MM.1S (cell line): ENCODE data around the gene GID4.

ENCODE experiments used
- DNase-seq: peaks from one replicate; pipeline ENCODE4 v3.0.0-alpha.2; 2015
- H2AFZ ChIP-seq: fragments of 300-600 bp; sonication (generic); 2 replicates; pipeline ENCODE4 v1.6.0; 2016; ENCODE audit warnings: antibody characterized with exemption, low read length
- H3F3A ChIP-seq: fragments of 300-600 bp; sonication (generic); 2 replicates; pipeline ENCODE4 v1.6.1; 2016; ENCODE audit warnings: mild to moderate bottlenecking, antibody characterized with exemption, low read length, moderate library complexity, mixed read lengths; ENCODE audit not compliant: insufficient read depth
- H3K27ac ChIP-seq: fragments of 300-600 bp; sonication (generic); 2 replicates; pipeline ENCODE4 v1.5.1; 2016; ENCODE audit warnings: mild to moderate bottlenecking, low read length
- H3K27me3 ChIP-seq: fragments of 300-600 bp; sonication (generic); replicated peaks from 2 replicates; pipeline ENCODE4 v1.6.0; 2016; ENCODE audit warnings: low read length; ENCODE audit not compliant: insufficient read depth
- H3K36me3 ChIP-seq: fragments of 300-600 bp; sonication (generic); replicated peaks from 2 replicates; pipeline ENCODE4 v1.6.1; 2016; ENCODE audit warnings: mild to moderate bottlenecking, low read length, mixed read lengths; ENCODE audit not compliant: insufficient read depth
- H3K4me1 ChIP-seq: fragments of 300-600 bp; sonication (generic); 2 replicates; pipeline ENCODE4 v1.6.1; 2016; ENCODE audit warnings: low read length, mixed read lengths
- H3K4me2 ChIP-seq: fragments of 300-600 bp; sonication (generic); 2 replicates; pipeline ENCODE4 v1.6.0; 2016; ENCODE audit warnings: low read depth, low read length
- H3K4me3 ChIP-seq: fragments of 300-600 bp; sonication (generic); 2 replicates; pipeline ENCODE4 v1.5.1; 2016; ENCODE audit warnings: low read length, mixed read lengths
- H3K79me2 ChIP-seq: fragments of 300-600 bp; sonication (generic); 2 replicates; pipeline ENCODE4 v1.6.1; 2016; ENCODE audit warnings: mixed run types, low read length, mixed read lengths
- H3K9ac ChIP-seq: fragments of 300-600 bp; sonication (generic); 2 replicates; pipeline ENCODE4 v1.6.1; 2016; ENCODE audit warnings: low read length, mixed read lengths
- H3K9me2 ChIP-seq: fragments of 300-600 bp; sonication (generic); replicated peaks from 2 replicates; pipeline ENCODE4 v1.6.1; 2016; ENCODE audit warnings: mild to moderate bottlenecking, low read length, mixed read lengths; ENCODE audit not compliant: insufficient read depth
- H3K9me3 ChIP-seq: fragments of 300-600 bp; sonication (generic); replicated peaks from 2 replicates; pipeline ENCODE4 v1.6.1; 2016; ENCODE audit warnings: mild to moderate bottlenecking, low read length, mixed read lengths; ENCODE audit not compliant: insufficient read depth
- H4K20me1 ChIP-seq: fragments of 300-600 bp; sonication (generic); 2 replicates; pipeline ENCODE4 v1.6.1; 2016; ENCODE audit warnings: mild to moderate bottlenecking, low read length, moderate library complexity, mixed read lengths; ENCODE audit not compliant: insufficient read depth
- CTCF ChIP-seq: fragments of 300-600 bp; sonication (generic); IDR thresholded peaks from 2 replicates; pipeline ENCODE4 v1.5.1; 2016; ENCODE audit warnings: antibody characterized with exemption, low read length, mixed read lengths
- EZH2 ChIP-seq: fragments of 300-600 bp; sonication (generic); optimal IDR thresholded peaks from 2 replicates; pipeline ENCODE3; 2017; ENCODE audit warnings: low read depth, mild to moderate bottlenecking, antibody characterized with exemption, low read length, mixed read lengths
- EZH2phosphoT487 ChIP-seq: fragments of 300-600 bp; sonication (generic); IDR thresholded peaks from 2 replicates; pipeline ENCODE4 v1.6.1; 2018; ENCODE audit warnings: antibody characterized with exemption, low read length

GID4 gene

GRCh38 chr17:18002171-18002570 lies 37.0 kb upstream of the GID4 start:
- no peaks in the 10 kb centered on the region for H3K4me1 ChIP-seq
- DNase-seq, result no peak
- H2AFZ ChIP-seq, result no peak overlapping the region
- H3K4me3 ChIP-seq, result no peak overlapping the region
- H3K9me3 ChIP-seq, result no peaks in the 10 kb centered on the region
- TF ChIP-seq EZH2phosphoT487, result no peak
- no peak for TF ChIP-seq EZH2
- no peak for TF ChIP-seq CTCF
- no peaks in the 10 kb centered on the region for H3K9me2 ChIP-seq
- H3K4me2 ChIP-seq, result no peak overlapping the region
- no peak overlapping the region for H3K9ac ChIP-seq
- H3K27me3 ChIP-seq, result no peaks in the 10 kb centered on the region
- no peak overlapping the region for H3K27ac ChIP-seq
- no peaks in the 10 kb centered on the region for H3K36me3 ChIP-seq
- no peaks in the 10 kb centered on the region for H3F3A ChIP-seq
- no peaks in the 10 kb centered on the region for H3K79me2 ChIP-seq
- H4K20me1 ChIP-seq, result no peaks in the 10 kb centered on the region

GRCh38 chr17:18004345-18004744 lies 34.9 kb upstream of the GID4 start:
- no peak overlapping the region for H2AFZ ChIP-seq
- no peaks in the 10 kb centered on the region for H3K9me3 ChIP-seq
- no peak overlapping the region for H3K27ac ChIP-seq
- no peaks in the 10 kb centered on the region for H3K4me1 ChIP-seq
- H3K9me2 ChIP-seq, result no peaks in the 10 kb centered on the region
- TF ChIP-seq CTCF, result no peak
- no peak for TF ChIP-seq EZH2phosphoT487
- TF ChIP-seq EZH2, result no peak
- H3K4me3 ChIP-seq, result no peak overlapping the region
- no peaks in the 10 kb centered on the region for H4K20me1 ChIP-seq
- DNase-seq, result no peak
- H3K4me2 ChIP-seq, result no peak overlapping the region
- H3K9ac ChIP-seq, result no peak overlapping the region
- H3K79me2 ChIP-seq, result no peaks in the 10 kb centered on the region
- H3K36me3 ChIP-seq, result no peaks in the 10 kb centered on the region
- no peaks in the 10 kb centered on the region for H3K27me3 ChIP-seq
- no peaks in the 10 kb centered on the region for H3F3A ChIP-seq

GRCh38 chr17:18004884-18005305 lies 34.3 kb upstream of the GID4 start:
- H3K9ac ChIP-seq, result no peak overlapping the region
- H3K9me2 ChIP-seq, result no peaks in the 10 kb centered on the region
- no peaks in the 10 kb centered on the region for H3K9me3 ChIP-seq
- H3K79me2 ChIP-seq, result no peaks in the 10 kb centered on the region
- TF ChIP-seq EZH2, result no peak
- TF ChIP-seq EZH2phosphoT487, result no peak
- no peaks in the 10 kb centered on the region for H4K20me1 ChIP-seq
- no peak overlapping the region for H3K4me2 ChIP-seq
- no peak overlapping the region for H3K4me3 ChIP-seq
- H3K4me1 ChIP-seq, result no peaks in the 10 kb centered on the region
- no peaks in the 10 kb centered on the region for H3F3A ChIP-seq
- no peak for DNase-seq
- H3K27me3 ChIP-seq, result no peaks in the 10 kb centered on the region
- no peaks in the 10 kb centered on the region for H3K36me3 ChIP-seq
- H3K27ac ChIP-seq, result no peak overlapping the region
- H2AFZ ChIP-seq, result no peak overlapping the region

GRCh38 chr17:18005496-18005895 lies 33.7 kb upstream of the GID4 start:
- H3K27ac ChIP-seq, result no peak overlapping the region
- no peaks in the 10 kb centered on the region for H3K36me3 ChIP-seq
- no peaks in the 10 kb centered on the region for H3K9me2 ChIP-seq
- H3K4me3 ChIP-seq, result no peak overlapping the region
- H3K4me1 ChIP-seq, result no peaks in the 10 kb centered on the region
- no peaks in the 10 kb centered on the region for H3K79me2 ChIP-seq
- H4K20me1 ChIP-seq, result no peaks in the 10 kb centered on the region
- H2AFZ ChIP-seq, result no peak overlapping the region
- H3K9me3 ChIP-seq, result no peaks in the 10 kb centered on the region
- no peak overlapping the region for H3K4me2 ChIP-seq
- no peak for DNase-seq
- no peaks in the 10 kb centered on the region for H3K27me3 ChIP-seq
- no peak overlapping the region for H3K9ac ChIP-seq
- no peaks in the 10 kb centered on the region for H3F3A ChIP-seq
- TF ChIP-seq CTCF, result no peak
- TF ChIP-seq EZH2phosphoT487, result no peak
- no peak for TF ChIP-seq EZH2
